ENCODE measurements around the gene SORCS2. TPM values are rescaled to one million over a fixed set of nuclear protein-coding genes. Genes with fewer than 3 reads are reported as not detected.

SORCS2 gene
- total and polyA plus RNA-seq, 2 of the 4 experiments (the other 2 are of a cell fraction), result 0.36 to 0.62 TPM

- no peak overlapping the region for H3K4me3 ChIP-seq (ENCODE audit: insufficient read depth, low read depth, low read length)
- H4K5ac ChIP-seq (ENCODE audit: low read depth, low read length), result no peak overlapping the region
- ATAC-seq (ENCODE audit: low read depth) (no peak), DNase-seq (no peak)
- no peak overlapping the region for H3K56ac ChIP-seq (ENCODE audit: extremely low read depth, insufficient read depth, low read length)
- H3K9me1 ChIP-seq (ENCODE audit: insufficient read depth, low read length), result no peaks in the 10 kb centered on the region
- in situ Hi-C loops (cut with MboI; ENCODE audit: low sequenced_read_pairs) (no loop called here), intact Hi-C loops (cut with micrococcal nuclease) (no loop called here), dilution Hi-C loops (cut with HindIII; ENCODE audit: low sequenced_read_pairs, unreplicated experiment) (no loop called here)
- H3K14ac ChIP-seq (replicated peaks; ENCODE audit: low read depth, low read length), result no peak overlapping the region
- H3K4me2 ChIP-seq (ENCODE audit: low read depth, low read length), result no peak overlapping the region
- no peak overlapping the region for H4K8ac ChIP-seq (ENCODE audit: low read depth in 2 of 2, low read length in 2 of 2)
- H3K4ac ChIP-seq (ENCODE audit: low read depth, low read length), result no peak overlapping the region
- H2AK9ac ChIP-seq (replicated peaks; ENCODE audit: low read depth, low read length, poor library complexity), result no peak overlapping the region
- ChIA-PET POLR2A (ENCODE audit: unreplicated experiment) (interaction anchor here (0.6 kb wide), 1 partner anchor 691 kb away, joined by 3 read pairs; no protein-coding TSS in a partner anchor), CTCF (no interaction called here)
- no peak overlapping the region for H3K9ac ChIP-seq (ENCODE audit: low read depth, low read length)
- no peak overlapping the region for H4K91ac ChIP-seq (ENCODE audit: insufficient read depth, low read depth, low read length)
- H4K20me1 ChIP-seq (ENCODE audit: insufficient read depth, low read length), result no peaks in the 10 kb centered on the region
- H2AK5ac ChIP-seq (ENCODE audit: low read depth, low read length), result no peak overlapping the region
- TF ChIP-seq CHD1 (IDR thresholded peaks at IDR 0.05; ENCODE audit: low read depth, low read length), result no peak
- no peak for TF ChIP-seq CTCF (conservative IDR thresholded peaks at IDR 0.05; ENCODE audit: low read depth, low read length)
- TF ChIP-seq MAZ (IDR thresholded peaks at IDR 0.05; ENCODE audit: borderline replicate concordance, low read depth, low read length), result no peak
- TF ChIP-seq RAD21 (IDR thresholded peaks at IDR 0.05; ENCODE audit: low read length), result no peak
- no peak for TF ChIP-seq POLR2A (IDR thresholded peaks at IDR 0.05; ENCODE audit: low read depth, low read length)
- TF ChIP-seq NFE2L2 (IDR thresholded peaks at IDR 0.05; ENCODE audit: low read depth, low read length), result no peak
- no peaks in the 10 kb centered on the region for H3K9me3 ChIP-seq (ENCODE audit: control insufficient read depth, insufficient read depth, low read length)
- no peak overlapping the region for H2BK15ac ChIP-seq (ENCODE audit: low read depth, low read length)
- H2AFZ ChIP-seq (replicated peaks; ENCODE audit: low read length, poor library complexity), result no peak overlapping the region
- peaks cover 37% of the 10 kb centered on the region for H3K27me3 ChIP-seq (ENCODE audit: control insufficient read depth, insufficient read depth, low read length)
- no TSS peak for BruUV-seq (replicated peaks)
- H3K4me1 ChIP-seq (ENCODE audit: control insufficient read depth, insufficient read depth, low read length), result no peaks in the 10 kb centered on the region
- no peak overlapping the region for H2BK20ac ChIP-seq (ENCODE audit: low read depth, low read length)
- H2BK120ac ChIP-seq (ENCODE audit: low read depth, low read length), result no peak overlapping the region
- no peak overlapping the region for H2BK5ac ChIP-seq (ENCODE audit: low read depth, low read length, poor library complexity, severe bottlenecking)
- H3K79me1 ChIP-seq (ENCODE audit: low read depth in 1 of 2, low read length in 2 of 2), result no peaks in the 10 kb centered on the region
- H3K18ac ChIP-seq (ENCODE audit: low read depth, low read length), result no peak overlapping the region
- WGBS, 2 experiments (ENCODE audit: extremely low coverage in 2 of 2, insufficient read length in 1 of 2), result no CpG with 5 or more reads among the region's 7 CpGs
- no peak overlapping the region for H3K23ac ChIP-seq (ENCODE audit: low read depth, low read length)
- no peaks in the 10 kb centered on the region for H3K36me3 ChIP-seq (ENCODE audit: control insufficient read depth, insufficient read depth, low read length)
- H3K27ac ChIP-seq (ENCODE audit: insufficient read depth, low read length), result no peak overlapping the region
Measured at GRCh38 chr4:7294176-7294756, 101.9 kb downstream of the SORCS2 start.
